Activated CD4-positive, alpha-beta T cell treated with anti-CD3 and anti-CD28 coated beads, Interleukin-2, amount 50 U/mL, for 4 hours (primary cell): ENCODE data around the gene VSTM1.
"Not testable (repeated sequence)": the region's sequence is repeated elsewhere in the genome, so short reads cannot be mapped to it uniquely, and the experiment has no call there.

ENCODE experiments used
- DNase-seq, 2 experiments: peaks; one replicate each; pipeline ENCODE4 v3.0.0-alpha.2; 2020

VSTM1 gene

GRCh38 chr19:54069470-54069869 lies 5.8 kb upstream of the VSTM1 start:
- DNase-seq, result no peak

- DNase-seq, result no peak
Measured at GRCh38 chr19:54062643-54063042, 1.1 kb downstream of the VSTM1 start.

- no peak for DNase-seq
Measured at GRCh38 chr19:54047616-54048015, 16.1 kb downstream of the VSTM1 start.

GRCh38 chr19:54045771-54046170 lies 17.9 kb downstream of the VSTM1 start:
- no peak for DNase-seq

GRCh38 chr19:54042989-54043388 lies 20.7 kb downstream of the VSTM1 start:
- no peak for DNase-seq

DNA sequence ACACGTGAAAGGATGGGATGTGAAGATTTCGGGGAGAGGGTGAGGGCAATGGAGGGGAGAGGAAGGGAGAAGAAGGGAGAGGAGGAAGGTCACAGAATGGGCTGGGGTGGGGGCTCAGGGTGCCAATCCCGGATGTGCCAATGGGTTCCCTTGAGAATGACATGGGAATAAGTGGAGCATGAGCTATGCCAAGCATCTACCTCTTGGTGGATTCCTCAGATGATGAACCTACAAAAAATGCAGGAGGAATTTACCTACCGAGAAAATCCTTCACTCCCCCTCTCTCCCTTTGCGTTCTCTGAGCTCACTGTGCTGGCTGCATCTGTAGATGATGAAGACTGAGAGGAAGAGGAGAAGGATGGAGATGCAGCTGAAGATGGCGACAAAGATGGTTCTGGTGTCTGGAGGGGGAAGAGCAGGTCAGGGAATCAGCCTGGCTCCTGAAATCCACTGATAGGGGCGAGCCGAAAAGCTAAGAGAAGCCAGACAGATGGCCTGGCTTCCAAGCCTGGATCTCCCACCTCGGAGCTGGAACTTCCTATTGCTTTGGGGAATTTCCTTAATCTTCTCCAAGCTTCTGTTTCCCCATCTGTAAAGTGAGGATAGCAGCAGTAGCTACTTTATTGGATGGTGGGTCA lies 21.6 kb downstream of the VSTM1 start:
- no peak for DNase-seq

DNA sequence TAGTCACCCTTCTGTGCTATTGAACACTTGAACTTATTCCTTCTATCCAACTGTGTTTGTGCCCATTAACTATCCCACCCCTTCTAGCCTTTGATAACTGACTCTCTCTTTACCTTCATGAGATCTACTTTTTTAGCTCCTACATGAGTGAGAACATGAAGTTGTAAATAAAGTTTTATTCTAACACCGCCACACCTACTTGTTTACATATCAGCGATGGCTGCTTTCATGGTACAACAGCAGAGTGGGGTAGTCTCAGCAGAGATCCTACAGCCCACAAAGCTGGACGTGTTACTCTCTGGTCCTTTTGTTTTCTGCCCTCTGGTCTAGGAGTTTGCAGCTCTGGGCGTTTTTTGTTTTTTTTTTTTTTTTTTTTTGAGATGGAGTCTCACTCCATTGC lies 23.7 kb downstream of the VSTM1 start:
- DNase-seq, result no peak

DNA sequence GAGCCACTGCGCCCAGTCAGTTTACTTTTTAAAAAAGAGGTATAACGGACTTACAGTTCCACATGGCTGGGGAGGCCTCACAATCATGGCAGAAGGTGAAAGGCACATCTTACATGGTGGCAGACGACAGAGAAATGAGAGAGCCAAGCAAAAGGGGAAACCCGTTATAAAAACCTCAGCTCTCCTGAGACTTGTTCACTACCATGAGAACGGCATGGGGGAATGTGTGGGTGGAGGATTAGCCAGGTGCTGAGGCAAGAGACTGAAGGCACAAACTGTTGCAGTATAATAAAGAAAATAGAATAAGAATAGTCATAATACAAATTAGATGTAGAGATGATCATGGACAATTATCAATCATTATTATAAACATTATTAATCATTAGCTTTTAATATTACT lies 27.2 kb downstream of the VSTM1 start:
- not testable (repeated sequence) for DNase-seq

DNA sequence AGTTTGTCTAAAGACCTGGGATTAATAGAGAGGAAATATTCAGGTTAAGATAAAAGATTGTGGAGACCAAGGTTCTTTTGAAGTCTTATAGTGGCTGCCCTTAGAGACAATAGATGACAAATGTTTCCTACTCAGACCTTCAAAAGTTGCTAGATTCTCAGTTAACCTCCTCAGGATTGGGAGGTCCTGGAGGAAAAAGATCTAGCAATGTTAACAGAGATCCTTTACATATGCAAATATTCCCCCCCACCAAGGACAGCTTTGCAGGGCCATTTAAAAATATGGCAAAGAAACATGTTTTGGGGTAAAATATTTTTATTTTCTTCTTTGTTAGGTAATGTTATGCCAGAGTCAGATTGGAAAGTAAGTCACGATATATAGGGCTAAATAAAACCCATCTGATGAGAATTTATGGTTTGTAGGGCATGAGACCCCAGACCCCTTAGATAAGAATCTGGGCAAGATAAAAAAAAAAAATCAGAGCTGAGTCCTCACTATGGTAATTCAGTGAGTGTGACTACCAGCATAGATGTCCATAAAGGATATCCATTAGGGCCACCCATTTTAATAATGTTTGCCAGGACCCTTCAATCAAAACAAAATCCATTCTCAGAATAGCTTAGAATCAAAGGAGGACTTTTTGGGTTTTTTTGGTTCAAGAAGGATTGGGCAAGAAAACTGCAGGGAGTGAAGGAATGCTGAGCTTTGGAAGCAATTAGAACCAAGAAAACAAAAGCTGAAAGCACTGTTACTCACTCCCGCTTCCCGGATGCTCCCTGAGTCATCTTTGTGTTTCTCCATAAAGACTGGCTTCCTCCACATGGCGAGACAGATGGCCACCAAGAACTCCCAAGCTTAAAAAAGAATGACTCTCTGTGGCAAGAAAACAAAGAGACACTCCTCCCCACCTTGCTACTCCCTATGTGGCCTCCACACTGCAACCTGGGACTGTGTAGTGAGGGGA lies 28.2 kb downstream of the VSTM1 start:
- DNase-seq, result no peak

- no peak for DNase-seq
Measured at GRCh38 chr19:54030895-54031586, 32.7 kb downstream of the VSTM1 start.

GRCh38 chr19:54029930-54030490 lies 33.7 kb downstream of the VSTM1 start:
- DNase-seq, result peak; percentile 39 to 42

DNA sequence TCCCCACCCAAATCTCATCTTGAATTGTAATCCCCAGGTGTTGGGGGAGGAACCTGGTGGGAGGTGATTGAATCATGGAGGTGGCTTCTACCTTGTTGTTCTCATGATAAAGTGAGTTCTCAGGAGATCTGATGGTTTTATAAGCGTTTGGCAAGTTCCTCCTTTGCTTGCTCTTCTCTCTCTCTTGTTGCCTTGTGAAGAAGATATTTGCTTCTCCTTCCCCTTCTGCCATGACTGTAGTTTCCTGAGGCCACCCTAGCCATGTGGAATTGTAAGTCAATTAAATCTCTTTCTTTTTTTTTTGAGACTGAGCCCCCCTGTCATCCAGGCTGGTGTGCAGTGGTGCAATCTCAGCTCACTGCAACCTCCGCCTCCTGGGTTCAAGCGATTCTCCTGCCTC lies 34.4 kb downstream of the VSTM1 start:
- no peak for DNase-seq

- DNase-seq, result no peak
Measured at GRCh38 chr19:54026656-54027055, 37.0 kb downstream of the VSTM1 start.

GRCh38 chr19:54024660-54025059 lies 39.0 kb downstream of the VSTM1 start:
- DNase-seq, result no peak

GRCh38 chr19:54023191-54023590 lies 40.5 kb downstream of the VSTM1 start:
- DNase-seq, result no peak

DNA sequence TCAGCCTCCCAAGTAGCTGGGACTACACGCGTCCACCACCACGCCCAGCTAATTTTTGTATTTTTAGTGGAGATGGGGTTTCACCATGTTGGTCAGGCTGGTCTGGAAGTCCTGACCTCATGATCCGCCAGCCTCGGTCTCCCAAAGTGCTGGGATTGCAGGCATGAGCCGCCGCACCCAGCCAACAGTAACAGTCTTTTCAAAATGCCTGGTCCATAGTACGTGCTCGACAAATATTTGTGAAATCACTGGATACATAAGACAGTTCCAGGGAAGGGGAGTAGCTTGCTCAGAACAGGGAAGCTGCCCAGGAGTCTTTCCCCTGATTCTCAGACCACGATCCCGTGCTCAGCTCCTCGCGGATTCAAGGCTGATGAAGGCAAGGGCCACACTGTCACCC lies 41.8 kb downstream of the VSTM1 start:
- DNase-seq, result no peak

GRCh38 chr19:54021363-54021762 lies 42.3 kb downstream of the VSTM1 start:
- DNase-seq, result no peak

DNA sequence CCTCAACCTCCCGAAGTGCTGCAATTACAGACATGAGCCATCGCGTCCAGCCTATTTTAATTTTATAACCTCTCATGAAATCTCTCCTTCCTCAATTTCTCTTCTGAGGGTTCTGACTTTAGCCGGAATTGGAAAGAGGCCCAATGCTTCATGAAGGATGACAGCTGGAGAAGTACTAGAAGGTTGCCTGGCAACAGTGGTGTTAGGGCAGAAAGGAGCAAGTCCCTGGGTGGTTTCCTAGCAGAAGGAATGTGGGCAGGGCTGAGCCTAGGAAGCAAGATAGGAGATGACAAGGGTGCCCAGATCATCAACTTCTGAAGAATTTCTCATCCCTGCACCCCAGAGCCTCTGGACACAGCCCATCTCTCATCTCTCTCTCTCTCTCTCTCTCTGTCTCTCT lies 46.4 kb downstream of the VSTM1 start:
- DNase-seq, result no peak

DNA sequence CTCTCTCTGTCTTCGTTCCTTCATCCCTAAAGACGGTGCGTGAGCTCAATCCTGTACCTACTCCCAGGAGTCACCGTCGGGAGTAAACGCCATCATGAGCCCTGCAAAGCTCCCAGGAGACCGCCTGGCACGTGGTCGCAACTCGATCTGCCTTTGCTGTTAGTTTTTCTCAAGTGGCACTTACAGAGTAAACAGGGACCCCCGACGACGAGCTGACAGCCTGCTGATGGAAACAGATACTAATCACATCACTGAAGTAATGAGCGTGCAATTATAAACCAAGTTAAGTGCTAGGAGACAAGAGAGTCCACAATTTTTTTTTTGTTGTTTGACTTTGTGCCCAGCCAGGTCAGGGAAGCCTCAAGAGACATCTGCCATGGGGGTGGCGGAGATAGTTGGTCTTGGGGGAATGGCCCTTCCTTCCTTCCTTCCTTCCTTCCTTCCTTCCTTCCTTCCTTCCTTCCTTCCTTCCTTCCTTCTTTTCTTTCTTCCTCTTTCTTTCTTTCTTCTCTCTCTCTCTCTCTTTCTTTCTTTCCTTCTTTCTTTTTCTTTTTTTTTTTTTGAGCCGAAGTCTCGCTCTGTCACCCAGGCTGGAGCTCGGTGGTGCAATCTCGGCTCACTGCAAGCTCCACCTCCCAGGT lies 48.7 kb downstream of the VSTM1 start:
- no peak for DNase-seq

GRCh38 chr19:54013866-54014265 lies 49.8 kb downstream of the VSTM1 start:
- DNase-seq, result no peak

DNA sequence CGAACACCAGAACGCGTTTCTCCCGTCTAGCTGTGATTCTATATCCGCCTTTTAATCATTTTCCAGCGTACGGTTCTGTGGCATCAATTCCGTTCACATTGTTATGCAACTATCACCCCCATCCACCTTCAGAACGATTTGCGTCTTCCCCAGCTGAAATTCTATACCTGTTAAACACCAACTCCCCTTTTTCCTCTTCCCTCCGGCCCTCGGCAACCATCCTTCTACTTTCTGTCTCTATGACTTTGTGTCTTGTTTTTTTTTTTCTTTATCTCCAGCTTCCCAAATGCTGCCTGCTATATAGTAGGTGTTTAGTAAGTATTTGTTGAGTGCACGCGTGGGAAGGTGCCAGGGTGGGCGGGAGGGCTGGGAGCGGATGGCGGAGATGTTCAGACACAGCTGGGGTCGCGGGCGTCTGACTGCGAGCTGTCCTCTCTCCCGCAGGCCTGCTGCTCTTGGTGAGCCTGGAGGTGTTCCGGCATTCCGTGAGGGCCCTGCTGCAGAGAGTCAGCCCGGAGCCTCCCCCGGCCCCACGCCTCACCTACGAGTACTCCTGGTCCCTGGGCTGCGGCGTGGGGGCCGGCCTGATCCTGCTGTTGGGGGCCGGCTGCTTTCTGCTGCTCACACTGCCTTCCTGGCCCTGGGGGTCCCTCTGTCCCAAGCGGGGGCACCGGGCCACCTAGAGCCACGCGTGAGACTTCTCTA lies 52.0 kb downstream of the VSTM1 start:
- DNase-seq, result no peak

- DNase-seq, result no peak
Measured at GRCh38 chr19:54010474-54010873, 53.2 kb downstream of the VSTM1 start.
